ENCODE results near the gene PHC2.

The PHC2 gene

DNA sequence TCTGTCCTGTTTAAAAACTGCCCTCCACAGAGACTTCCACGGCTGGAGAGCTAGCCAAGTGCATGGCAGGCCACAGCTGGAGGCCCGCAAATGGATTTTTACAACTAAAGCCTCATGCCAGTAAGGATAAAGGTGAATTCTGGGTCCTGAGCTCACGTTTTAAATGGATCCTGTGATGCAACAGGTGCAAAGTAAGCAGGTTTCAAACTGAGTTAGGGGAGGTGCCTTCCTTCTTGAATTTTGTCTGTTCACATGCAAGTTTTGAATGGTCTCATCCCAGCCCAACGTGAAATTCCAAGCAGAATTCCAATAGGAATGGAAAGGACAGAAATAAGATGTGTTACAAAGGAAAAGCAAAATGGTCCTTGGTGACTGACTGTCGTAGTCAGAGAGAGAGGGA, 73.8 kb downstream of the PHC2 start:
- TF ChIP-seq ZNF274 (IDR thresholded peaks at IDR 0.05; ENCODE audit: low read depth, low read length), result no peak

DNA sequence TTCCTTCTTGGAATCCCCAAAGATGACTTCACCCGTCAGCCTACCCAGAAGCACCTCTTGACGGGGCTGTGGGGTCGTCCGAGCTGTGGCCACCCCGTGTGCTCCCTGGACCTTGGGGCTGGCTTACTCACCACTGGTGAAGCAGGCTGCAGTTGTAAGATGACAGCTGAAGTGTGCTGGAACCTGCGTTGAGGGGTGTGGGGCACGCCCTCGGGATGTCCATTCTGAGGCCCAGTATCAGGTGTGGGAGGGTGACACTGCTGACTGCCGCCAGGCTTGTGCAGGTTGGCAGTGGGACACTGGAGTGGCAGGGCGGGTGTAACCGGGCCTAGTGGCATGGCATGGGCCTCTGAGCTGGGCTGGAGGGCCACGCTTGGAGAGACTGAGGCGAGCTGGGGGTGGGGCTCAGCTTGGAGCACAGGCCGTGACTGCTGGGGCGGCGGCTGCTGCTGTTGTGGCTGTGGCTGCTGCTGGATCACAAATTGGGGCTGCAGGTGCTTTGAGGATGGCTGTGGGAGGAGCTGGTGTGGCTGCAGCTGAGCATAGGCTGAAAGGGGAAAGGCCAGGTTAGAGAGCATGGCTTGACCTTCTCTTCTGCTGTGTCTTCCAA, 76.1 kb downstream of the PHC2 start:
- no peak for TF ChIP-seq ZNF274 (IDR thresholded peaks at IDR 0.05; ENCODE audit: low read depth, low read length)
- H3K4me3 ChIP-seq (ENCODE audit: low read length), result no peak overlapping the region

More for the DNA sequence above, 73.8 kb downstream of the PHC2 start:
- no peak overlapping the region for H3K4me3 ChIP-seq (ENCODE audit: low read length)

DNA sequence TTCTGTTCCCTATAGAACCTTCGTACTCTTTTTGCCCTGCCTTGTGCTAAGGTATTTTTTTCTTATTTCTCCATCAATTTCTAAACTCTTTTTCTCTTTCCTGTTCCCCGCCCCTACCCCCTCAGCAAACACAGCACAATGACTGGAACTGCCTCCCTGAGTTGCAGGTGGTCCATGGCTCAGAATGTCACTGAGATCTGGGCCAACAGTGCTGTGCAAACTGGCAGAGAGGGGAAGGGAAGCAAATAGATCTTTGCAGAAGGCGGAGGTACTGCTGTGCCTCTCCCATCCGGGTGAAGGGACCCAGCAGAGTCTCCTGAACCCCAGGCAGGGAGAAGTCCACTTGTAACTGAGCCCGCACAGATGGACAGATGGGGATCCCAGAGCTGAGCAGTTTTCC, 77.4 kb downstream of the PHC2 start:
- TF ChIP-seq ZNF274 (IDR thresholded peaks at IDR 0.05; ENCODE audit: low read depth, low read length), result no peak
- H3K4me3 ChIP-seq (ENCODE audit: low read length), result no peak overlapping the region

- TF ChIP-seq ZNF274 (IDR thresholded peaks at IDR 0.05; ENCODE audit: low read depth, low read length), result no peak
- no peak overlapping the region for H3K4me3 ChIP-seq (ENCODE audit: low read length)
These were observed 79.6 kb downstream of the PHC2 start for GRCh38 chr1:33351281-33351660.

- TF ChIP-seq ZNF274 (IDR thresholded peaks at IDR 0.05; ENCODE audit: low read depth, low read length), result no peak
- H3K4me3 ChIP-seq (ENCODE audit: low read length), result peak overlapping the region; percentile 73; the same call in 1 of the 2 replicates
These were observed 80.1 kb downstream of the PHC2 start for GRCh38 chr1:33350611-33351280.

GRCh38 chr1:33349778-33350610, 80.9 kb downstream of the PHC2 start:
- H3K4me3 ChIP-seq (ENCODE audit: low read length), result peak overlapping the region; percentile 79
- TF ChIP-seq ZNF274 (IDR thresholded peaks at IDR 0.05; ENCODE audit: low read depth, low read length), result no peak

DNA sequence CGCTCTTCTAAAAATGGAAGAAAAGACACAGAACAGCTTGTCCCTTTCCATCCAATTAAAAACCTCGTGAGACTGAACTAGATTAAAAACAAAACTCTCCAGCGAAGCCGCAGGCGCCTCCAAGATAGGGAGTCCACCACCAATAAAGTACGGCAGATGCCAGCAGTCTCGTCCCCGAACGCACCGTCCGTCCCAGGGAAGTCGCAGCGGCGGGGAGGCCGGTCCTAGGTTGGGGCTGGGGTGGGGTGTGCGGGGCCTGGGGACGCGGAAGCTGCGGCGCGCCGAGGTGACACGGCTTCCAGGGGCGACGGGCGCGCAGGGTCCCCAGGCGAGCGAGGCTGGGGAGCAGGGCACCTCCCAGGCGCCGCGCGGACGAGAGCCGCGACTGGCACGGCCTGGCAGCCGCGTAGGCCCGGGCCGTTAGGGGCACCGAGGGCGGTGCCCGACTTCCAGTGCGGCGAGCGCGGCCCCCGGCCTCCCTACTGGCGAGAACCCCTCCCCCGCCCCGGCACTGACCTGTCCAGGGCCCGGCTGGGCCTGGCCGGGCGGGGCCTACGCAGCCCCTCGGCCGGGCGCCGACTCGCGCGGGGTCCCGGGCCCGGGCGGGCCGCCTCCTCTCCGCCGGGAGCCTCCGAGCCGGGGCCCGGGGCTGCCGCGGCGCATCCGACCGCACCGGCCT, 81.7 kb downstream of the PHC2 start:
- no peak for TF ChIP-seq ZNF274 (IDR thresholded peaks at IDR 0.05; ENCODE audit: low read depth, low read length)
- peak overlapping the region; percentile 79 for H3K4me3 ChIP-seq (ENCODE audit: low read length)

- TF ChIP-seq ZNF274 (IDR thresholded peaks at IDR 0.05; ENCODE audit: low read depth, low read length), result no peak
These were observed 82.2 kb downstream of the PHC2 start for GRCh38 chr1:33348676-33349080.

GRCh38 chr1:33348194-33348593, 82.7 kb downstream of the PHC2 start:
- no peak for TF ChIP-seq ZNF274 (IDR thresholded peaks at IDR 0.05; ENCODE audit: low read depth, low read length)
- peak overlapping the region; percentile 79 for H3K4me3 ChIP-seq (ENCODE audit: low read length)

More at GRCh38 chr1:33348676-33349080, 82.2 kb downstream of the PHC2 start:
- H3K4me3 ChIP-seq (ENCODE audit: low read length), result peak overlapping the region; percentile 79

- no peak for TF ChIP-seq ZNF274 (IDR thresholded peaks at IDR 0.05; ENCODE audit: low read depth, low read length)
- no peak overlapping the region; the same call in 1 of the 2 replicates for H3K4me3 ChIP-seq (ENCODE audit: low read length)
These were observed 83.3 kb downstream of the PHC2 start for GRCh38 chr1:33347650-33347992.

- no peak for TF ChIP-seq ZNF274 (IDR thresholded peaks at IDR 0.05; ENCODE audit: low read depth, low read length)
- no peak overlapping the region; the same call in none of the 2 replicates for H3K4me3 ChIP-seq (ENCODE audit: low read length)
These were observed 83.8 kb downstream of the PHC2 start for GRCh38 chr1:33346927-33347649.

GRCh38 chr1:33346533-33346926, 84.4 kb downstream of the PHC2 start:
- H3K4me3 ChIP-seq (ENCODE audit: low read length), result no peak overlapping the region; the same call in 1 of the 2 replicates
- no peak for TF ChIP-seq ZNF274 (IDR thresholded peaks at IDR 0.05; ENCODE audit: low read depth, low read length)

DNA sequence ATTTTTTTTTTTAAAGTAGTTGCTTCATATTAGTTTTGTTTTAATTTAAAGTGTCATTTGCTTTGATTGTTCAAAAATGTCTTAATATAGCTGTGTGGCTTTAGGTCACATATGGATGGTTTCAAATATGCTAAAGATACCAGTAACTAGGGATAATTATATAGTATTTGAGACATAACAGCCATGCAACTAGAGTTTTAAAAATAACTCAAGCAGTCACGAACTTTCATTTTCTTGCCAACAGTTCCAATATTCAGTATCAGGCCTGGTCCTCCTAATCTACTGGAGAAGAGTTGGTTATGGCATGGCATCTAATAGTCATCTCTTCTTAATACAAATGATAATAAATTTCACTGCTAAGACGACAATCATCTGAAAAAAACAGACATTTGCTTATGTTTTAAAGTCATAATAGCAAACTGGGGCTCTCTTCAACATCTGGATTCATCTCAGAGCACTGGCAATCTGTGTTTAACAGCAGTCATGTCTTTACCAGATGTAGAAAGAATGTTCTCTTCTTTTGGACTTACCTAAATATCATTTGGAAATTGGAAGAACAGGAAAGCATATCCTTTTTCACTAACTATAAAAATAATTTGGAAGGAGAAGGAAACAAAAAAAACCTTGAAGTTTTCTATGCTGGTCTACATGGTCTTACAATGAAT, 85.9 kb downstream of the PHC2 start:
- TF ChIP-seq ZNF274 (IDR thresholded peaks at IDR 0.05; ENCODE audit: low read depth, low read length), result no peak
- H3K4me3 ChIP-seq (ENCODE audit: low read length), result no peak overlapping the region

Measured in GM08714 (cell line).